ENCODE results near the gene CELF5.

CELF5 gene

GRCh38 chr19:3275583-3276340 lies 51.3 kb downstream of the CELF5 start:
- Mint-ChIP-seq H3K9me3 (no peaks in the 10 kb centered on the region), H3K4me3 (peak overlapping the region; percentile 78), H3K27ac (peak overlapping the region; percentile 81), H3K27me3 (peaks cover 12% of the 10 kb centered on the region), H3K4me1 (ENCODE audit: low read depth) (peaks cover 12% of the 10 kb centered on the region), H3K36me3 (ENCODE audit: low read depth) (no peaks in the 10 kb centered on the region)
- peak; percentile 93 for DNase-seq

DNA sequence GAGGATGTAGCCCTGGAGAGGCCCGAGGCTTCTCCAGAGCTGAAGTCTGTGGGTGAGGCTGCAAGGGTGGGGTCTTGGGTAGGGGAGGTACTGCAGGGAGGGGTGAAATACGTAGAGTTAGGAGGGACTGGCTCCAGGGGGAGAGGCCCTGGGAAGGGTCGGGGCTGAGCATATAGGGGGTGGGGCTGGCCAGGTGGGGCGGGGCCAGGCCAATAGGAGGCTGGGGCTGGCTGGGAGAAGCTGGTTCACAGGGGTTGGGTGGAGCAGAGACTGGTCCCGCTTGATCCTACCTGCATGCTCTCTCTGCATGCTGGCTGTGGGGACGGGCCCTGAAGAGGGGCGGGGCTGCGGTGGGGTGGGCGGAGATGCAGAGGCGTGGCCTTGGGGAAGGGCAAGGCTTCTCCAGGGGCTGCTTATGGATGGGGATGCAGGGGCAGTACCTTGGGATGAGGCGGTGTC lies 51.9 kb downstream of the CELF5 start:
- H3K27ac Mint-ChIP-seq = no peak overlapping the region
- peaks cover 12% of the 10 kb centered on the region for H3K4me1 Mint-ChIP-seq (ENCODE audit: low read depth)
- H3K9me3 Mint-ChIP-seq = no peaks in the 10 kb centered on the region
- no peaks in the 10 kb centered on the region for H3K36me3 Mint-ChIP-seq (ENCODE audit: low read depth)
- H3K27me3 Mint-ChIP-seq = peaks cover 10% of the 10 kb centered on the region
- DNase-seq = no peak
- H3K4me3 Mint-ChIP-seq = peak overlapping the region; percentile 30

- Mint-ChIP-seq H3K27ac (no peak overlapping the region), H3K4me1 (ENCODE audit: low read depth) (peaks cover 12% of the 10 kb centered on the region), H3K4me3 (no peak overlapping the region), H3K27me3 (no peaks in the 10 kb centered on the region), H3K36me3 (ENCODE audit: low read depth) (no peaks in the 10 kb centered on the region), H3K9me3 (no peaks in the 10 kb centered on the region)
- DNase-seq = no peak
These were observed 53.2 kb downstream of the CELF5 start for GRCh38 chr19:3277649-3278048.

DNA sequence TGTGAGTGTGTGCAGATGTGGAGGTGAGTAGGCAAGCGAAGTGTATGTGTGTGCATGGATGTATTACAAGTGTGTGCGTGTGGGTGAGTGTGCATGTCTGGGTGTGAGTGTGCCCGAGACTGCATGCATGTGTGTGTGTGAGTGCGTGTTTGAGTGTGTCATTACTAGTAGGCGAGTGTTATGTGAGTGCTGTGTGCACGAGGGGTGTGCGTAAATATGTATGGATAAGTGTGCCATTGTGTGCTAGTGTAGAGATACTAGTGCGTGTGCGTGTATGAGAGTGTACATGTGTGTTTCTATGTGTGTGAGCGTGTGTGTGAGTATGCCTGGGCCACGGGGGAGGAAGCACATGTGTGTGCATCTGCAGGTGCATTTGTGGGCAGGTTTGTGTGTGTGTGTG lies 53.8 kb downstream of the CELF5 start:
- H3K27ac Mint-ChIP-seq = no peak overlapping the region
- no peaks in the 10 kb centered on the region for H3K36me3 Mint-ChIP-seq (ENCODE audit: low read depth)
- no peaks in the 10 kb centered on the region for H3K27me3 Mint-ChIP-seq
- DNase-seq = no peak
- no peak overlapping the region for H3K4me3 Mint-ChIP-seq
- H3K9me3 Mint-ChIP-seq = no peaks in the 10 kb centered on the region
- H3K4me1 Mint-ChIP-seq (ENCODE audit: low read depth) = peaks cover 12% of the 10 kb centered on the region

DNA sequence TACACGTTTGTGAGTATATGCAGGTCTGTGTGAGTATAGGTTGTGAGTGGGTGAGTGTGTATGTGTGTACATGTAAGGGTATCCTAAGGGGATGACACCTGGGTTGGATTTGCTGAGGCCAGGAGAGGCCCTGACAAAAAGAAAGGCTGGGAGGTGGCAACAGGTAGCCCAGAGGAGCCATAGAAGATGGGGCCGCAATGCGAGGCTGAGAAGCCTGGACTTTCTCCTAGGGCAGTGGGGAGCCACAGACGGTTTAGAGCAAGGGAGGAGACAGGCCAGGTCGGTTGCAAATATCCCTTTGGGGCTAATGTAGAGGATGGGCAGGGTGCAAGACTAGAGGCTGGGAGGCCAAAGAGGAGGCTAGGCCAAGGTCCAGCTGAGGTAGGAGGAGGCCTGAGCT lies 54.3 kb downstream of the CELF5 start:
- H3K4me3 Mint-ChIP-seq = no peak overlapping the region
- DNase-seq = no peak
- peaks cover 4% of the 10 kb centered on the region for H3K27me3 Mint-ChIP-seq
- no peak overlapping the region for H3K27ac Mint-ChIP-seq
- H3K4me1 Mint-ChIP-seq (ENCODE audit: low read depth) = peaks cover 12% of the 10 kb centered on the region
- H3K36me3 Mint-ChIP-seq (ENCODE audit: low read depth) = no peaks in the 10 kb centered on the region
- no peaks in the 10 kb centered on the region for H3K9me3 Mint-ChIP-seq

- Mint-ChIP-seq H3K4me3 (no peak overlapping the region), H3K27ac (no peak overlapping the region), H3K36me3 (ENCODE audit: low read depth) (no peaks in the 10 kb centered on the region), H3K4me1 (ENCODE audit: low read depth) (peaks cover 13% of the 10 kb centered on the region), H3K9me3 (no peaks in the 10 kb centered on the region), H3K27me3 (peaks cover 8% of the 10 kb centered on the region)
- no peak for DNase-seq
These were observed 54.8 kb downstream of the CELF5 start for GRCh38 chr19:3279306-3279705.

- no peak overlapping the region for H3K27ac Mint-ChIP-seq
- H3K9me3 Mint-ChIP-seq = no peaks in the 10 kb centered on the region
- H3K4me3 Mint-ChIP-seq = no peak overlapping the region
- no peak for DNase-seq
- H3K27me3 Mint-ChIP-seq = peaks cover 12% of the 10 kb centered on the region
- peaks cover 11% of the 10 kb centered on the region for H3K4me1 Mint-ChIP-seq (ENCODE audit: low read depth)
- no peaks in the 10 kb centered on the region for H3K36me3 Mint-ChIP-seq (ENCODE audit: low read depth)
These were observed 56.6 kb downstream of the CELF5 start for GRCh38 chr19:3281026-3281425.

- no peaks in the 10 kb centered on the region for H3K9me3 Mint-ChIP-seq
- peaks cover 16% of the 10 kb centered on the region for H3K27me3 Mint-ChIP-seq
- no peak overlapping the region for H3K27ac Mint-ChIP-seq
- DNase-seq = no peak
- H3K4me3 Mint-ChIP-seq = no peak overlapping the region
- peaks cover 11% of the 10 kb centered on the region for H3K4me1 Mint-ChIP-seq (ENCODE audit: low read depth)
- H3K36me3 Mint-ChIP-seq (ENCODE audit: low read depth) = no peaks in the 10 kb centered on the region
These were observed 57.7 kb downstream of the CELF5 start for GRCh38 chr19:3282155-3282554.

- no peak overlapping the region for H3K4me3 Mint-ChIP-seq
- H3K27me3 Mint-ChIP-seq = peaks cover 17% of the 10 kb centered on the region
- H3K9me3 Mint-ChIP-seq = no peaks in the 10 kb centered on the region
- no peak overlapping the region for H3K27ac Mint-ChIP-seq
- no peak for DNase-seq
- H3K4me1 Mint-ChIP-seq (ENCODE audit: low read depth) = peaks cover 11% of the 10 kb centered on the region
- no peaks in the 10 kb centered on the region for H3K36me3 Mint-ChIP-seq (ENCODE audit: low read depth)
These were observed 58.1 kb downstream of the CELF5 start for GRCh38 chr19:3282564-3282963.

GRCh38 chr19:3283246-3283751 lies 58.8 kb downstream of the CELF5 start:
- Mint-ChIP-seq H3K27me3 (peaks cover 21% of the 10 kb centered on the region), H3K36me3 (ENCODE audit: low read depth) (no peaks in the 10 kb centered on the region), H3K4me3 (no peak overlapping the region), H3K9me3 (no peaks in the 10 kb centered on the region), H3K4me1 (ENCODE audit: low read depth) (peaks cover 11% of the 10 kb centered on the region), H3K27ac (no peak overlapping the region)
- DNase-seq = no peak

- no peak overlapping the region for H3K27ac Mint-ChIP-seq
These were observed 59.6 kb downstream of the CELF5 start for GRCh38 chr19:3283886-3284657.

GRCh38 chr19:3284759-3285646 lies 60.5 kb downstream of the CELF5 start:
- peak overlapping the region; percentile 63 for H3K27ac Mint-ChIP-seq
- peak overlapping the region; percentile 53 for H3K4me3 Mint-ChIP-seq
- no peaks in the 10 kb centered on the region for H3K36me3 Mint-ChIP-seq (ENCODE audit: low read depth)
- DNase-seq = peak; percentile 82
- no peaks in the 10 kb centered on the region for H3K9me3 Mint-ChIP-seq
- H3K27me3 Mint-ChIP-seq = peaks cover 24% of the 10 kb centered on the region
- peaks cover 11% of the 10 kb centered on the region for H3K4me1 Mint-ChIP-seq (ENCODE audit: low read depth)

More at GRCh38 chr19:3283886-3284657, 59.6 kb downstream of the CELF5 start:
- Mint-ChIP-seq H3K4me1 (ENCODE audit: low read depth) (peaks cover 11% of the 10 kb centered on the region), H3K36me3 (ENCODE audit: low read depth) (no peaks in the 10 kb centered on the region), H3K27me3 (peaks cover 21% of the 10 kb centered on the region), H3K4me3 (no peak overlapping the region), H3K9me3 (no peaks in the 10 kb centered on the region)
- no peak for DNase-seq

- Mint-ChIP-seq H3K27ac (no peak overlapping the region), H3K9me3 (no peaks in the 10 kb centered on the region), H3K4me3 (no peak overlapping the region), H3K27me3 (peaks cover 26% of the 10 kb centered on the region), H3K4me1 (ENCODE audit: low read depth) (peaks cover 11% of the 10 kb centered on the region), H3K36me3 (ENCODE audit: low read depth) (no peaks in the 10 kb centered on the region)
- DNase-seq = peak; percentile 67
These were observed 61.3 kb downstream of the CELF5 start for GRCh38 chr19:3285647-3286176.

DNA sequence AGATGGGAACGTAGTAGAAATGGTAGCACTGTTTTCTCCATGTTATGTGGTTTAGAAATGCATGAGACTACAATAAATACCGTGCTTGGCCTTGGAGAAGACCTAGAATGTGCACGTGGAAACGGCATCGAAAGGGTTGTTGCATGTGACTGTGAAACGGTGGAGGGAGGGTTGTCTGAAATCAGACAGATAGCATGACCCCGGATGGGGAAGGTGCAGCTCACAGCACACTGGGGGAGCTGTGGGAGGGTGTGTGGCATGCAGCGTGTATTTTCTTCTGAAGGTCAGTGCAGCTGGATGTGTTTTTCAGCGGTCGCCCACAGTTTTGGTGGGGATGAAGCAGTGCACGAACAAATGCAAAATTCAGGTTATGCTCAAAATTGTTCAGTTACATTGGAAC lies 63.4 kb downstream of the CELF5 start:
- DNase-seq = no peak
- H3K4me3 Mint-ChIP-seq = no peak overlapping the region
- H3K27ac Mint-ChIP-seq = no peak overlapping the region
- no peaks in the 10 kb centered on the region for H3K9me3 Mint-ChIP-seq
- H3K27me3 Mint-ChIP-seq = peaks cover 26% of the 10 kb centered on the region
- H3K36me3 Mint-ChIP-seq (ENCODE audit: low read depth) = no peaks in the 10 kb centered on the region
- H3K4me1 Mint-ChIP-seq (ENCODE audit: low read depth) = peaks cover 11% of the 10 kb centered on the region

All from activated T-cell treated with anti-CD3 and anti-CD28 coated beads, Interleukin-2, amount 50 U/mL, for 24 hours (primary cell).